Measurements from ENCODE around the gene RALGDS.

RALGDS gene

DNA sequence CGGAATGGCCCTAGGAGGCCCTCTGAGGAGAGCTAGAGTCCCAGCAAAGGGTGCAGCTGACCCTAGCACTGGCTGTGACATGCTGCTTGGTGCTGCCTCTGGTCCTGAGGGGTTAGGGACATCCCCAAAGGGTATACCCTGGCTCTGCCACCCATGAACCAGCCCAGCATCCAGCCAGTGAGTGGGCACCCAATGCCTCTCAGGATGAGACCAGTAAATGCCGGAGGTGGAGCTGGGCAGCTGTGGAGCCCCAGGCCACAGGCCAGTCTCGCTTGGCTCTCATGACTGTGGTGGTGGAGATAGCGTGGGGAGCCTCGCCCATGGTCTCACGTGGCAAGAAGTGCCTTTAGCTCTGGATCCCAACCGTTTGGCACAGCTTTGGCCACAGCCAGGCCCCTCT, 63.0 kb downstream of the RALGDS start:
- WGBS, 2 experiments: 92 to 93% methylated on average over 7 of the region's 7 CpGs
- Histone ChIP-seq H3K36me3 (ENCODE audit: control insufficient read depth, insufficient read depth, low read length) (peaks cover 16% of the 10 kb centered on the region), H3K27me3 (ENCODE audit: control insufficient read depth, insufficient read depth, low read length, poor library complexity, severe bottlenecking) (no peaks in the 10 kb centered on the region), H3K4me1 (ENCODE audit: control insufficient read depth, insufficient read depth, low read length) (peaks cover 19% of the 10 kb centered on the region), H3K4me3 (ENCODE audit: insufficient read depth, low read depth, low read length) (no peak overlapping the region), H3K27ac (ENCODE audit: insufficient read depth, low read depth, low read length, poor library complexity, severe bottlenecking) (no peak overlapping the region), H3K9me3 (ENCODE audit: control insufficient read depth, low read length) (no peaks in the 10 kb centered on the region)

GRCh38 chr9:133057553-133057952, 63.5 kb downstream of the RALGDS start:
- H3K4me3 ChIP-seq (ENCODE audit: insufficient read depth, low read depth, low read length): no peak overlapping the region
- no peak overlapping the region for H3K27ac ChIP-seq (ENCODE audit: insufficient read depth, low read depth, low read length, poor library complexity, severe bottlenecking)
- H3K27me3 ChIP-seq (ENCODE audit: control insufficient read depth, insufficient read depth, low read length, poor library complexity, severe bottlenecking): no peaks in the 10 kb centered on the region
- 95 to 96% methylated on average over 12 of the region's 12 CpGs for WGBS, 2 experiments
- peaks cover 16% of the 10 kb centered on the region for H3K36me3 ChIP-seq (ENCODE audit: control insufficient read depth, insufficient read depth, low read length)
- H3K4me1 ChIP-seq (ENCODE audit: control insufficient read depth, insufficient read depth, low read length): peaks cover 19% of the 10 kb centered on the region
- no peaks in the 10 kb centered on the region for H3K9me3 ChIP-seq (ENCODE audit: control insufficient read depth, low read length)

DNA sequence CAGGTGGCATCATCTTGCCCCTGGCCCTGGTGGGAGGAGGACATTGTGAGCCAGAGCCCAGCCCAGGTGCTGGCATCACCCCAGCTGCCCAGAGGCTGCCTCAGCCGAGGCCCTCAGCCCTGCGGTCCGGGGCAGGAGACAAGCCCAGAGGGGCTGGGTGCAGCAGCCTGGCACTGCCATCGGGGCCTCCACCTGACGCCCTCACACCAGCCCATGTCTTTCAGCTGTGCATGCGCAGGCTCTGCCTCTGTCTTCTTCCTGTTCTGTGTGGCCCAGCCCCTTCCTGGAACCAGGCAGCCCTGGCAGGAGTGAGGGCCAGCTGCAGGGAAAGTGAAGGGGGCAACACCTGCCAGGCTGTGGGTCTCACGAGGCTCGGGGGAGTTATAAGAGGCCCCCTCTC, 64.0 kb downstream of the RALGDS start:
- Histone ChIP-seq H3K4me3 (ENCODE audit: insufficient read depth, low read depth, low read length) (no peak overlapping the region), H3K36me3 (ENCODE audit: control insufficient read depth, insufficient read depth, low read length) (peaks cover 16% of the 10 kb centered on the region), H3K4me1 (ENCODE audit: control insufficient read depth, insufficient read depth, low read length) (peaks cover 19% of the 10 kb centered on the region), H3K27me3 (ENCODE audit: control insufficient read depth, insufficient read depth, low read length, poor library complexity, severe bottlenecking) (no peaks in the 10 kb centered on the region), H3K27ac (ENCODE audit: insufficient read depth, low read depth, low read length, poor library complexity, severe bottlenecking) (no peak overlapping the region), H3K9me3 (ENCODE audit: control insufficient read depth, low read length) (no peaks in the 10 kb centered on the region)
- WGBS, 2 experiments: 94 to 98% methylated on average over 8 of the region's 8 CpGs

- H3K36me3 ChIP-seq (ENCODE audit: control insufficient read depth, insufficient read depth, low read length): peaks cover 18% of the 10 kb centered on the region
- H3K9me3 ChIP-seq (ENCODE audit: control insufficient read depth, low read length): no peaks in the 10 kb centered on the region
- H3K4me1 ChIP-seq (ENCODE audit: control insufficient read depth, insufficient read depth, low read length): peaks cover 19% of the 10 kb centered on the region
- H3K27ac ChIP-seq (ENCODE audit: insufficient read depth, low read depth, low read length, poor library complexity, severe bottlenecking): no peak overlapping the region
- no peaks in the 10 kb centered on the region for H3K27me3 ChIP-seq (ENCODE audit: control insufficient read depth, insufficient read depth, low read length, poor library complexity, severe bottlenecking)
- WGBS, 2 experiments: 95 to 96% methylated on average over 13 of the region's 13 CpGs
- no peak overlapping the region for H3K4me3 ChIP-seq (ENCODE audit: insufficient read depth, low read depth, low read length)
Measured at GRCh38 chr9:133056533-133056932, 64.5 kb downstream of the RALGDS start.

DNA sequence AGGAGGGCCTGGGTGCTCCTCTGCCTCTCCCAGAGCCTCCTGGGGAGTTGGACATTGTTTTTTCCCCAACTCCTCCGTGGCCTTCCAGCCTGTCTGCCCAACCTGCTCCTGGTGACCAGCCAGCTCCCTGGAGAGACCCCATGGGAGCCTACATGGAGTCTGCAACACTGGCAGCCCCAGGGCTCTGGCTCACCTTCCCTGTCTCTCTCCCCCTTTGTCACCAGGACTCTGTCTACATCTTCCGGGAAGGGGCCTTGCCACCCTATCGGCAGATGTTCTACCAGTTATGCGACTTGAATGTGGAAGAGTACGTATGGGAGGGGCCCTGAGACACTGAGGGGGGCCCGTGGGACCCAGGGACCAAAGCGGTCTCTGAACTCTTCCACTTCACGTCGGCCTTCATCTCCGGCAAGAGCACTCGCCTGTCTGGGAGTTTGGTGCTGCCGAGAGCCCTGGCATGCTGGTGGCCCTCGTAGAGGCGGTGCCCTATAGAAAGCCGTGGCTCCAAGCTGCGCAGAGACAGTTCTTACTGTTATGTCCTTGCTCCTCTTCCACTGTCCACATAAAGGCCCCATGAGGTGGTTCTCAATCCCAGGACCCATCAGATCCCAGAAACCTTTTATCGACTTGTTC, 65.1 kb downstream of the RALGDS start:
- H3K27me3 ChIP-seq (ENCODE audit: control insufficient read depth, insufficient read depth, low read length, poor library complexity, severe bottlenecking): no peaks in the 10 kb centered on the region
- H3K36me3 ChIP-seq (ENCODE audit: control insufficient read depth, insufficient read depth, low read length): peaks cover 23% of the 10 kb centered on the region
- WGBS, 2 experiments: 96% methylated on average over 17 of the region's 17 CpGs
- H3K9me3 ChIP-seq (ENCODE audit: control insufficient read depth, low read length): no peaks in the 10 kb centered on the region
- H3K27ac ChIP-seq (ENCODE audit: insufficient read depth, low read depth, low read length, poor library complexity, severe bottlenecking): no peak overlapping the region
- H3K4me3 ChIP-seq (ENCODE audit: insufficient read depth, low read depth, low read length): no peak overlapping the region
- H3K4me1 ChIP-seq (ENCODE audit: control insufficient read depth, insufficient read depth, low read length): peaks cover 14% of the 10 kb centered on the region

- Histone ChIP-seq H3K27ac (ENCODE audit: insufficient read depth, low read depth, low read length, poor library complexity, severe bottlenecking) (no peak overlapping the region), H3K4me1 (ENCODE audit: control insufficient read depth, insufficient read depth, low read length) (peaks cover 8% of the 10 kb centered on the region), H3K36me3 (ENCODE audit: control insufficient read depth, insufficient read depth, low read length) (peaks cover 31% of the 10 kb centered on the region), H3K4me3 (ENCODE audit: insufficient read depth, low read depth, low read length) (no peak overlapping the region), H3K27me3 (ENCODE audit: control insufficient read depth, insufficient read depth, low read length, poor library complexity, severe bottlenecking) (no peaks in the 10 kb centered on the region), H3K9me3 (ENCODE audit: control insufficient read depth, low read length) (no peaks in the 10 kb centered on the region)
- WGBS, 2 experiments: 92% methylated on average over 16 of the region's 16 CpGs
Measured at GRCh38 chr9:133054966-133055365, 66.1 kb downstream of the RALGDS start.

- Histone ChIP-seq H3K4me3 (ENCODE audit: insufficient read depth, low read depth, low read length) (no peak overlapping the region), H3K27me3 (ENCODE audit: control insufficient read depth, insufficient read depth, low read length, poor library complexity, severe bottlenecking) (no peaks in the 10 kb centered on the region), H3K27ac (ENCODE audit: insufficient read depth, low read depth, low read length, poor library complexity, severe bottlenecking) (no peak overlapping the region), H3K36me3 (ENCODE audit: control insufficient read depth, insufficient read depth, low read length) (peaks cover 31% of the 10 kb centered on the region), H3K4me1 (ENCODE audit: control insufficient read depth, insufficient read depth, low read length) (peaks cover 1% of the 10 kb centered on the region), H3K9me3 (ENCODE audit: control insufficient read depth, low read length) (no peaks in the 10 kb centered on the region)
- 94 to 96% methylated on average over 24 of the region's 24 CpGs for WGBS, 2 experiments
Measured at GRCh38 chr9:133054194-133054890, 66.7 kb downstream of the RALGDS start.

- H3K4me3 ChIP-seq (ENCODE audit: insufficient read depth, low read depth, low read length): no peak overlapping the region
- no peak overlapping the region for H3K27ac ChIP-seq (ENCODE audit: insufficient read depth, low read depth, low read length, poor library complexity, severe bottlenecking)
- no peaks in the 10 kb centered on the region for H3K4me1 ChIP-seq (ENCODE audit: control insufficient read depth, insufficient read depth, low read length)
- no peaks in the 10 kb centered on the region for H3K27me3 ChIP-seq (ENCODE audit: control insufficient read depth, insufficient read depth, low read length, poor library complexity, severe bottlenecking)
- no peaks in the 10 kb centered on the region for H3K9me3 ChIP-seq (ENCODE audit: control insufficient read depth, low read length)
- H3K36me3 ChIP-seq (ENCODE audit: control insufficient read depth, insufficient read depth, low read length): peaks cover 38% of the 10 kb centered on the region
- WGBS, 2 experiments: 91 to 95% methylated on average over 8 of the region's 9 CpGs
Measured at GRCh38 chr9:133051966-133052539, 69.0 kb downstream of the RALGDS start.

DNA sequence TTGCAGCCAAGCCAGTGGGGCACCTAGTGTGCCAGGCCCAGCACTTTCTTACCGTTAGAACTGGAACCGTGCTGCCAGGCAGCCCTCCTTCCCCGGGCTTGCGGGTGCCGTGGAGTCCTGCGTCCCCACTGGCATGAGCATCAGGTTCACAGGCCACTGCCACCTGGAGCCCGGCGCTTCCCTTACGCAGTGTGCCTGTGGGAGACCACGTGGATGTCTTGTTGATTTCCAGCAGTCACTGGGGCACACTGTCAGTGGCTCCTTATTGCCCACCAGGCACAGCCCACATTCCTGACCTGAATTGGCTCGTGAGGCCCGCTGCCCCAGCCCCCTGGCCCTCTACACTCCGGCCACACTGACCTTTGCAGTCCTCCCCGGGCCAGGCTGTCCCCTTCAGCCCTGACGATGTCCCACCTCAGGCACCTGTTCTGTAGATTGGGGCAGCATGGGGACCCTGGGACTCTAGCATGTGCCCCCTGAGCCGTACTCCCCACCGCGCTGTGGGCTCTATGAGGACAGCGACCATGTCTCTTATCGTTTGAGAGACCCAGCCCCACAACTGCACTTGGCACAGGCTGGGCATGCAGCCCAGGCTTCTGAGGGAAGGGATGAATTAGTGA, 69.6 kb downstream of the RALGDS start:
- Histone ChIP-seq H3K4me3 (ENCODE audit: insufficient read depth, low read depth, low read length) (no peak overlapping the region), H3K9me3 (ENCODE audit: control insufficient read depth, low read length) (no peaks in the 10 kb centered on the region), H3K4me1 (ENCODE audit: control insufficient read depth, insufficient read depth, low read length) (no peaks in the 10 kb centered on the region), H3K27me3 (ENCODE audit: control insufficient read depth, insufficient read depth, low read length, poor library complexity, severe bottlenecking) (no peaks in the 10 kb centered on the region), H3K27ac (ENCODE audit: insufficient read depth, low read depth, low read length, poor library complexity, severe bottlenecking) (no peak overlapping the region), H3K36me3 (ENCODE audit: control insufficient read depth, insufficient read depth, low read length) (peaks cover 37% of the 10 kb centered on the region)
- WGBS, 2 experiments: 96% methylated on average over 20 of the region's 20 CpGs

DNA sequence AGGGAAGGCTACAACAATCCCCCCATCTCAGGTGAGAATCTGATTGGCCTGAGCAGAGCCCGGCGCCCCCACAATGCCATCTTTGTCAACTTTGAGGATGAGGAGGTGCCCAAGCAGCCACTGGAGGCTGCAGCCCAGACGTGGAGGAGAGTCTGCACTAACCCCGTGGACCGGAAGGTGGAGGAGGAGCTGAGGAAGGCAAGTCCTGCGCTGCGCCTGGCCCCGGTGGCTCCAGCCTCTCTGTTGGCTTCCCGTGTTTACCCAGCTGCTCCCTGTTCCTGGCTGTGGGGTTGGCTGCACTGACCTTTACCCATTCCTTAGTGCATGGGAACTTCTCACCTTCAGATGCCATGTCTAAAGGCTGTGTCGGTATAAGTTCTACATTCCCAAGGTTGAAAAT, 70.3 kb downstream of the RALGDS start:
- Histone ChIP-seq H3K27ac (ENCODE audit: insufficient read depth, low read depth, low read length, poor library complexity, severe bottlenecking) (no peak overlapping the region), H3K9me3 (ENCODE audit: control insufficient read depth, low read length) (no peaks in the 10 kb centered on the region), H3K27me3 (ENCODE audit: control insufficient read depth, insufficient read depth, low read length, poor library complexity, severe bottlenecking) (no peaks in the 10 kb centered on the region), H3K4me3 (ENCODE audit: insufficient read depth, low read depth, low read length) (no peak overlapping the region), H3K36me3 (ENCODE audit: control insufficient read depth, insufficient read depth, low read length) (peaks cover 39% of the 10 kb centered on the region), H3K4me1 (ENCODE audit: control insufficient read depth, insufficient read depth, low read length) (no peaks in the 10 kb centered on the region)
- 93 to 96% methylated on average over 10 of the region's 10 CpGs for WGBS, 2 experiments

Data from ectodermal cell (in vitro differentiated cells).